Measurements from ENCODE around the gene OLFM2.
"Not testable (repeated sequence)": the region's sequence is repeated elsewhere in the genome, so short reads cannot be mapped to it uniquely, and the experiment has no call there.

Gene OLFM2

GRCh38 chr19:9941231-9941630 lies 4.9 kb upstream of the OLFM2 start:
- no peak for DNase-seq

- no peak for DNase-seq
These were observed 4.5 kb upstream of the OLFM2 start for GRCh38 chr19:9940778-9941177.

GRCh38 chr19:9939301-9939913 lies 3.1 kb upstream of the OLFM2 start:
- DNase-seq = no peak

GRCh38 chr19:9937001-9937411 lies 691 bp upstream of the OLFM2 start:
- DNase-seq = no peak

- no peak for DNase-seq
These were observed 599 bp downstream of the OLFM2 start for GRCh38 chr19:9935506-9936325.

- DNase-seq = peak; percentile 84
These were observed 2.0 kb downstream of the OLFM2 start for GRCh38 chr19:9934132-9934950.

- DNase-seq = no peak
These were observed 3.5 kb downstream of the OLFM2 start for GRCh38 chr19:9932835-9933234.

GRCh38 chr19:9931629-9932028 lies 4.7 kb downstream of the OLFM2 start:
- no peak for DNase-seq

- DNase-seq = no peak
These were observed 12.9 kb downstream of the OLFM2 start for GRCh38 chr19:9923440-9923839.

- not testable (repeated sequence) for DNase-seq
These were observed 13.4 kb downstream of the OLFM2 start for GRCh38 chr19:9922782-9923379.

GRCh38 chr19:9917321-9917720 lies 19.0 kb downstream of the OLFM2 start:
- DNase-seq = no peak

- no peak for DNase-seq
These were observed 19.6 kb downstream of the OLFM2 start for GRCh38 chr19:9916719-9917118.

- DNase-seq = peak; percentile 84
These were observed 21.8 kb downstream of the OLFM2 start for GRCh38 chr19:9914315-9915207.

GRCh38 chr19:9914001-9914314 lies 22.4 kb downstream of the OLFM2 start:
- no peak for DNase-seq

GRCh38 chr19:9913237-9914000 lies 22.9 kb downstream of the OLFM2 start:
- DNase-seq = no peak

GRCh38 chr19:9912551-9913236 lies 23.6 kb downstream of the OLFM2 start:
- no peak for DNase-seq

GRCh38 chr19:9911524-9912185 lies 24.7 kb downstream of the OLFM2 start:
- no peak for DNase-seq

- DNase-seq = no peak
These were observed 25.7 kb downstream of the OLFM2 start for GRCh38 chr19:9910625-9911024.

GRCh38 chr19:9909251-9909650 lies 27.1 kb downstream of the OLFM2 start:
- DNase-seq = no peak

- DNase-seq = no peak
These were observed 29.7 kb downstream of the OLFM2 start for GRCh38 chr19:9906475-9907087.
